GM03348 (cell line): ENCODE measurements around the gene CBS.
"Not testable (repeated sequence)": the region's sequence is repeated elsewhere in the genome, so short reads cannot be mapped to it uniquely, and the experiment has no call there.

ENCODE experiments used
- DNase-seq: peaks from one replicate; pipeline ENCODE4 v3.0.0; 2012; ENCODE audit warnings: low spot score

Gene CBS

GRCh38 chr21:43024439-43025136 is 51.0 kb downstream of the CBS start:
- no peak for DNase-seq

- DNase-seq, result no peak
These were observed 52.5 kb downstream of the CBS start for GRCh38 chr21:43023175-43023574.

- DNase-seq, result no peak
These were observed 53.7 kb downstream of the CBS start for GRCh38 chr21:43021756-43022600.

- no peak for DNase-seq
These were observed 54.4 kb downstream of the CBS start for GRCh38 chr21:43021191-43021590.

GRCh38 chr21:43020771-43021170 is 54.9 kb downstream of the CBS start:
- DNase-seq, result no peak

GRCh38 chr21:43020177-43020576 is 55.5 kb downstream of the CBS start:
- DNase-seq, result no peak

- DNase-seq, result no peak
These were observed 57.1 kb downstream of the CBS start for GRCh38 chr21:43018519-43018918.

- no peak for DNase-seq
These were observed 58.9 kb downstream of the CBS start for GRCh38 chr21:43016728-43017127.

- DNase-seq, result no peak
These were observed 59.6 kb downstream of the CBS start for GRCh38 chr21:43015906-43016540.

- DNase-seq, result no peak
These were observed 63.0 kb downstream of the CBS start for GRCh38 chr21:43012596-43012995.

- no peak for DNase-seq
These were observed 68.8 kb downstream of the CBS start for GRCh38 chr21:43006874-43007208.

GRCh38 chr21:43006051-43006873 is 69.4 kb downstream of the CBS start:
- not testable (repeated sequence) for DNase-seq

- no peak for DNase-seq
These were observed 70.0 kb downstream of the CBS start for GRCh38 chr21:43005635-43006034.

GRCh38 chr21:43004926-43005325 is 70.7 kb downstream of the CBS start:
- DNase-seq, result no peak
